HCEC 1CT (cell line): Measurements from ENCODE around the gene CMIP.
A peak's percentile ranks its signal among the peaks of the same experiment; 100 is the strongest.

ENCODE experiments used
- DNase-seq: peaks from one replicate; pipeline ENCODE4 v3.0.0-alpha.2; 2017

The CMIP gene

GRCh38 chr16:81481207-81481821, 36.7 kb downstream of the CMIP start:
- DNase-seq, result peak; percentile 25

DNA sequence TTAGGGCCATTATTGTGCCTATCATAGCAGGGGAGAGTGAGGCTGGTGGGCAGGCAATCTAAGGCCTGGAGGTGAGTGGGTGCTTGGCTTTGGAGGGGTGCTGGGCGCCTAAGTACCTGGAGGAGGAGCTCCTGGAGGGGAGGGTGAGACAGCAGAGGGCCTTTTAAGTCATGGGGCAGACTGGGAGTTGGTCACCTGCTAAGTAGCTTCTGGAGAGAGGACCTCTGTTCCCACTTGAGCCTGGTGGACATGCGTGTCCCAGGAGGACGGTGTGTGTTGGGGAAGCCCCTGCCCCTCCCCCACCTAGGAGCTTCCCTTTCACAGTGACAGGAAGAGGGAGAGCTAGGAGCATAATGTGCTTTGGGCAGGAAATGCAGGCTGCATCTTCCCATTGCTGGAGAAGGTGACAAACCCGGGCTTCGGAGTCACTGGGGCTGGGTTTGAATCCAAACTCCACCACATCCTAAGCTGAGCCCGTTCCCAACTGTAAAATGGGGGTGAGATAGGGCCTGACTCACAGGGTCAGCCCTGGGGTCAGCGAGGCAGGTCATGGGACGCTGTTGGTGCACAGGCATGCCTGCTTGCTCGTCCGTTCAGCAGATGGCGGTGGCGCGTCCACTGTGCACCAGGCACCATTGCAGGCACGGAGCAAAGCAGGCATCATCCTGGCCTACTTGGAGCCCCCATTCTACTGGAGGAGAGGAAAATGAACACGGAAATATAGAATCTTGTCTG, 37.9 kb downstream of the CMIP start:
- DNase-seq, result no peak

- DNase-seq, result peak; percentile 20
These were observed 38.7 kb downstream of the CMIP start for GRCh38 chr16:81483064-81483969.

DNA sequence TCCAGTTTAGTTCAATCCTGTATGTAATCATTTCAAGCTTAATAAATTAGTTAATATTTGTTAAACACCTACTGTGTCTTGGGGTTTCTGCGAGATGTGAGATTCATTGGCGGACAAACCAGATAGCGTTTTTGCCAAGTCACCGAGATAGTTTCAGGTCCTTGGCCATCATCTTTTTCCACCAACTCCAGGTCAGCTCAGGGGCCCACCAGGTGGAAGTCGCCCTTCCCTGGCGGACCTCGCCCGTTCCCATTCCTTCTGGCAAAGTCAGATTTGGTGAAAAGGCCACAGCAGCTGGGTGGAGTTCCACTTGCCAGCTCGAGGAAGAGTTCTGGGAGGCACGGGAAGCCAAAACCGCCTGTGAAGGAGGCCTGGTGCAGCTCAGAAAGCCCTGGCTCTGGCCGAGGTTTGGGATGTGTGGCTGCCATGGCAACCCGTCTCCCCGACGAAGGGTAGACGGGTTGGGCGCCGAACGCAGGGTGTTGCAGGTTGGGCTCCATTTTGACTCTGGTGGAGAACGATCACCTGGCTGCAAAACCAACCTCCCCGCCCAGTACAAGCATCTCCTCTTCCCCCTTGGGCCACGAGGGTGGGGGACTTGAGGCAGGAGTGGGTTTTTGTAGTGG, 39.5 kb downstream of the CMIP start:
- DNase-seq, result no peak

GRCh38 chr16:81484908-81485624, 40.5 kb downstream of the CMIP start:
- no peak for DNase-seq

DNA sequence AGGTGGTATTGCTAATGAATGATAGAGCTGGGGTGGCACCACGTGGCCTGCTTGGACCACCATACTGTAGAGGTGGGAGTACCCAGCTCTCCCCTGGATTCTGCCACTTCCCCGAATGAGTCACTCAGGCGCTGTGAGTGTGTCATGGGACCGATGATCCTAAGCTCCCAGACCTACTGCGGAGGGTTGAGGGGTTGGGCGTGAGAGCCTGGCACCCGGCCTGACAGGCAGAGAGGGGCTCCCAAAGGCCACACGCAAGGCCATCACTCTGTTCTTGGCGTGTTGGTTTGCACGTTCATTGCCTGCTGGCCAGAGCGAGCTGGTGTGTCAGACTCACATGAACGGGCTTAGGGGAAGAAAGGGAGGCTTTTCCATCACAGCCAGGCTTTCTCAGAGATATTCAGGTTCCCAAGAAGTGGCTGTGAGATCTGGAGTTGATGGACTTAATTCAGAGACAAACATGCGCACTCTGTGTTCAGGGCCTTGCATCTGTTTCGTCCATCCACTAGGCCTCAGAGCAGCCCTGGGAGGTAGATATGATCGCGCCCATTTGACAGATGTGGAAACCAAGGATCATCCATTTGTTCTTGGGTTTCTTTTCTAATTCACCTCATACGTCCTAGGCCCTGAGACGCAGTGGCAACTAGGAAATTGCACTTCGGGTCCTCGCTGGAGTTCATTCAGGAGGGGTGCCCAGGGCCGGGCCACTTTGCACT, 41.4 kb downstream of the CMIP start:
- no peak for DNase-seq

DNA sequence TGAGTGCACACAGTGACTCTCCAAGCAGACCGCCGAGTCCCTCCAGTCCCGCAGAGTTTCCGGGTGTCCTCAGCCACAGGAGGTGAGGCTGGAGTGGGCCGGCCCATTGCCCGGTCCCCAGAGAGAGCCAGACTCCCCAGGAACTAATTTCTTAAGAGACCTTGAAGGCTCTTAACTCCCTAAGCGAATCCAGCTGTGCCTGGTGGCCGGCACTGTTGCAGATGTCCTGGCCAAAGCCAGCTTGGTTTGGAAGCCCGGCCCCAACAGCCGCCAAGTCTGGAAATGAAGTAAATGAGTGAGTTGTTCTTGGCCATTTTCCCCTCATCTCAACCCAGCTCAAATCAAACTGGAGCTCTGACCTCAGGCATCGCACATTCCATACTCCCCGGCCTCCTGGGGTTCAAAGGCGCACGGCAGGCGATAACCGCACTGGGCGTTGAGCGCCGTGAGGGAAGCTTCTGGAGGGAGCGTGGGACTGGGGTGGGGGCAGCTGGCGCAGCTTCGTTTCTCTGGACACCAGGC, 42.0 kb downstream of the CMIP start:
- DNase-seq, result no peak

DNA sequence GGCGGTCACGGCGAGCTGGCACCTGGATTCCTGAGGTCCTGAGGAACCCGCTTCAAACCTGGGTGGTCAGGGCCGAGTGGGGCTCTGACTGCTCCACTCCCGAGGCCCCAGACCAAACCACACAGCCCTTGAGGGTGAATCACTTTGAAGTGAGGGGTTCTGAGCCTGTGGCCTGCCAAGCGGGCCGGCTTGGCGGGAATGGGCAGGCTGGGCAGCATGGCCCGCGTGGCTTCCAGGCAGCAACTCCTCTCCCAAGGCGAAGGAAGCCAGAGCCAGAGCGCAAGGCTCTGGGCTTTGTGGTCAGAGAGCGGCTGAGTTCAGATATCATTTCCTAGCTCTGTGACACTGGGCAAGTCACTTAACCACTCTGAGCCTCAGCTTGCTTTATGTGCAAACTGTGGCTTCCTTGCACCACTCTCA, 42.7 kb downstream of the CMIP start:
- no peak for DNase-seq

GRCh38 chr16:81488687-81489411, 44.2 kb downstream of the CMIP start:
- no peak for DNase-seq

- DNase-seq, result no peak
These were observed 45.1 kb downstream of the CMIP start for GRCh38 chr16:81489547-81490267.

DNA sequence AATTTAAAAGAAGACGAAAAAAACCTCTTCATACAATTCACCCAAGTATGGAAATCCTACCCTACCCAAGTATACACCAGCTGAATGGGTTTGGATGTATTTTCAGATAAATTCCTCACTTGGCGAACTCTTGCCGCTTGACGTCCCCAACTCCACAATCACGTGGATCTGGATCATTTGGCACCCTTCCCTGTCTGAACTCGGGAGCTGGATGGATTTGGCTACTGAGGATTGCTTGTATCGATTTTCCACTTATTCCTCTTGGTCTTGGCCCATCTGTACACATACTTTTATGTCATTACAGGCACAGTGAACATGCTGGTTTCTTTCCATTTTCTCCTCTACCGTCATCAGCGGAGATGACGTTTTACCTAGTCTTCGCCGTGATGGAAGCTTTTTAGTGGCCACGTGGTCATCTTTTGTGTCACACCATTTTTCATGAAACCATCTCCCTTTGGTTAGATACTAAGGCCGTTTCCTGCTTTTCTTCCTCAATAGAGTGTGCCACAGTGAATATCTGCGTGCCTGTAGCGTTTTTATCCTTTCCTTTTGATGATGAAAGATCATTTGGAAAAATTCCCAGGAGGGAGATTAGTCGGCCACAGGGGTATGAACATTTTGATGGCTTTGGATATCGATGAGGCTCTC, 47.1 kb downstream of the CMIP start:
- no peak for DNase-seq

DNA sequence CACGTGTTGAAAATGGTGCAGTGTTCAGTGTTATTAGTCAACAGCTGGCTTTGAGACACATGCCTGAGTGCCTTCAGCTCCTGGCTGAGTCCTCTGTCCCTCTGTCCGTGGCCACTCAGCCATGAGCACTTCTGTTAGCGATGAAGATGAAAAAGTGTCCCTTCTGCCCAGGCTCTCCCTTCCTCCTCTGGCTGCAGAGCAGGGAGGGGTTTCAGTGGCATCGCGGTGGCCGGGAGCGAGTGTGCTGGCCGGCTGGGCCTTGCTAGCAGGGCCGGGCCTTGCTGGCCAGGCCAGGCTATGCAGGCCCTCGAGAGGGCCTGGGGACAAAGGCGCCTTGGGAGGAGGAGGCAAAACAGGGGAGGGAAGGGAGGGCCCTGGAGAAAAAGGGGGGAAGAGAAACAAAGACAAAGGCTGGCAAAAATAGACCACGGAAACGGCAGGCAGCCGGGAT, 47.7 kb downstream of the CMIP start:
- no peak for DNase-seq

GRCh38 chr16:81492965-81493754, 48.6 kb downstream of the CMIP start:
- DNase-seq, result no peak

DNA sequence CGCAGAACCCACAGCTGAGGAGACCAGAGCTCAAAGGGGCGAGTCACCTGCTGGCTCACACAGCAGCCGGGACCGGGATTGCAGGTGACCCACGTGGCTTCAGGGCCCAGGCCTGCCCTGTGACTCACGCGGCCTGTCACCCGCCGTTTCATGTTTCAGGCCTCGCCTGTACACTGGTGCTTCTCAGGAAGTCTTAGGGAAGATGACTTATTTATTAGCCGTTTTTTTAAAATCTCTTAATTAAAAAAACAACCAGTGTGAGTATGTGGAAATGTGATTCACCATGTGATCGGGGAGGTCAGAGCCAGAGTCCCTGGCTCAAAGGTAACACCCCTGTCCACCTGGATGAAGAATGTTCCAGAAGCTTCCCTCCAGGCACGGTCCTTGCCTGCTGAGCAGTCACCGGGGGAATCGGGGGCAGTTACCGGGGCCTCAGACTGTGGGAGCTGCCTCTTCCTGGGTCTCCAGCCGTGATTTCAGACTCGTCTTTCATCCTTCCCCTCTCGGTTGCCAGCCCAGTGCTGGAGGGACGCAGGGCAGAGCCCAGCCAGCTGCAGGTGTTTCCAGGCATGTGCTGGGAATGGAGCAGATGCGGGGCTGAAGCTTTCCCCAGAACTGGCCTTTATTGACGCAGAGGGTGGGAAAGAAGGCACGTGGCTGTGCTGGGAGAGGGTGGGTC, 49.3 kb downstream of the CMIP start:
- peak; percentile 78 for DNase-seq

- no peak for DNase-seq
These were observed 49.8 kb downstream of the CMIP start for GRCh38 chr16:81494434-81494806.

GRCh38 chr16:81494888-81495287, 50.3 kb downstream of the CMIP start:
- no peak for DNase-seq

DNA sequence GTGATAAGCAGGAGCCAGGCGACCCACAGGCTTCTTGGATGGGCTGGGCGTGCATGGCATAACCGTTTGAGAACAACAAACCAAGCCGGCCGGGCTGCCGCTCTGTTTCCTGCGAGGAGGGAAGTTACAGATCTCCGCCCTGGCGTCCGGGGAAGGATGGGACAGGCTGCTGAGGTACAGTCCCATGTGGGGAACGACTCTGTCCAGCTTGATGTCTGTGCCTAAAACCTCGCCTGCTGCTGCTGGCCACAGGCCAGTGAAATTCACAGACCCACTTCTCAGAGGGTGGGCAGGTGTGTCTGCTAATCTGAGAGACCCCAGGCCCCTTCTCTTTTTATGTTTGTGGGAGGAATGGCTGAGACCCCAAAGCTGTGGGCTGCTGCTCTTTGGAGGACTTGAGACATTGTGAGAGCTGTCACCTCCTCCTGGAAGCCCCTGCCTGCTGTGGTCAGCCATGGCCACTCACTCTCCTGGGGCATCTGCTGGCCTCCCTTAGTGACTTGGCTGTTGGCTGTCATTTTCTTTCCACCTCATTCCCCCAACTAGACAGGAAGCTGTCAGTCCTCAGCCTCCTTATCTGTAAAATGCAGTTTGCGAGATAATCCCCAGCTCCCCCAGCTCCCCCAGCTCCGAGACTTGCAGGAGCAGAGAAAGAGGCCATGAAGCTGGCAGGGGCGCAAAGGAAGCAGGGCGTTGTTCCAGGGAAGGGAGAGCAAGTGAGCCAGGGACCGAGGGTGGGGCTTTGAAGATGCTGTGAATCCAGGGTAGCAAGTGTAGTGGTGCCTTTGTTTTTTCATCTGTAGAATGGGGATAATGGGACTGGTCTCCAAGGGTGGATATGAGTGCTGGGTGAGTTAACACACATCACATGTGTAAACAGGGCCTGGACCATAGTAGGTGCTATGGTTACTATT, 51.0 kb downstream of the CMIP start:
- DNase-seq, result no peak
